Calu3 (cell line): ENCODE measurements around the gene CLEC4D. TPM values are rescaled to one million over a fixed set of nuclear protein-coding genes. Genes with fewer than 3 reads are reported as not detected.
"Not testable (repeated sequence)": the region's sequence is repeated elsewhere in the genome, so short reads cannot be mapped to it uniquely, and the experiment has no call there.

Source experiments
- BruUV-seq: library from RNA; stranded (reverse); fragments of 400-500 nt; replicated peaks from 2 replicates; lab custom pipeline; 2021; lab: Mats Ljungman, UMichigan
- CTCF ChIA-PET: fragments of 300-600 bp; sonication (Branson Sonifier 250); formaldehyde crosslinking; loops from one replicate; lab custom pipeline; 2022; ENCODE audit warnings: antibody characterized with exemption; lab: Charles Lee
- DNase-seq: peaks from one replicate; pipeline ENCODE4 v3.0.0; 2022
- H3K27ac Mint-ChIP-seq: one replicate; pipeline ENCODE4 v1.8.0; 2022; ENCODE audit warnings: mixed read lengths; ENCODE audit not compliant: unreplicated experiment
- H3K27me3 Mint-ChIP-seq: one replicate; pipeline ENCODE4 v1.8.0; 2022; ENCODE audit warnings: mixed read lengths; ENCODE audit not compliant: unreplicated experiment
- H3K36me3 Mint-ChIP-seq: one replicate; pipeline ENCODE4 v1.8.0; 2022; ENCODE audit warnings: mild to moderate bottlenecking, moderate library complexity, mixed read lengths; ENCODE audit not compliant: insufficient read depth, unreplicated experiment
- H3K4me1 Mint-ChIP-seq: one replicate; pipeline ENCODE4 v1.8.0; 2022; ENCODE audit warnings: mild to moderate bottlenecking, low read depth, mixed read lengths; ENCODE audit not compliant: unreplicated experiment
- H3K4me3 Mint-ChIP-seq: one replicate; pipeline ENCODE4 v1.8.0; 2022; ENCODE audit warnings: mild to moderate bottlenecking, low read depth, moderate library complexity, mixed read lengths; ENCODE audit not compliant: unreplicated experiment
- H3K9me3 Mint-ChIP-seq: one replicate; pipeline ENCODE4 v1.8.0; 2022; ENCODE audit warnings: low read depth, mixed read lengths; ENCODE audit not compliant: unreplicated experiment
- CTCF ChIP-seq: fragments of 200-600 bp; IDR thresholded peaks from one replicate; pipeline ENCODE4 v1.8.0; 2022; ENCODE audit warnings: antibody characterized with exemption; ENCODE audit not compliant: unreplicated experiment
- intact Hi-C: fragments of 100-400 bp; cut with micrococcal nuclease; formaldehyde crosslinking; loops from one replicate; pipeline ENCODE4 v1.10.0; 2022; ENCODE audit not compliant: unreplicated experiment
- total RNA-seq: library from RNA; stranded (reverse); gene quantifications from 2 replicates; pipeline ENCODE4 v1.2.3, GENCODE V29; 2022

CLEC4D gene
- total RNA-seq, 1 experiment from 2014 or later: not detected

- no peaks in the 10 kb centered on the region for H3K9me3 Mint-ChIP-seq
- no peak for DNase-seq
- no peak overlapping the region for H3K27ac Mint-ChIP-seq
- BruUV-seq: no TSS peak
- H3K4me3 Mint-ChIP-seq: no peak overlapping the region
- no peak for TF ChIP-seq CTCF
- intact Hi-C loops: no loop called here
- no peaks in the 10 kb centered on the region for H3K36me3 Mint-ChIP-seq
- peaks cover 28% of the 10 kb centered on the region for H3K27me3 Mint-ChIP-seq
- no peaks in the 10 kb centered on the region for H3K4me1 Mint-ChIP-seq
- CTCF ChIA-PET: no interaction called here
These were observed 4.7 kb downstream of the CLEC4D start for GRCh38 chr12:8517971-8518370.

DNA sequence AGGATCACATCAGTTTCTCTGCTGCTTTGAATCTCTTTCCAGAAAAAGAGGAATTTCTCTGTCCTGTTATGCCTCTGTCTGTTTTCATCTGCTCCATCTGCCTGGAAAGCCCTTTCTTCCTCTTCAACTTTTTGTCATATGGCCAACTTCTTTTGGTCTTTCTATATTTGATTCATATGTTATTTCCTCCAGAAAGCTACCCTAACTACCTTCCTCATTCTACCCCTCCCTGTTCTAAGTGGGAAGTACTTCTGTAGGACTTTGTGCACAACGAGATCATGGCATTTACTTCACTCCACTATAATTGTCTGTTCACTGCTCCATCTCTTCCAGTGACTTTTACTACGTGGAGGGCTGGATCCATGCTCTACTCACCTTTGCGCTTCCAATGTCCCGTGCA is 5.9 kb downstream of the CLEC4D start:
- no peaks in the 10 kb centered on the region for H3K4me1 Mint-ChIP-seq
- DNase-seq: no peak
- no peaks in the 10 kb centered on the region for H3K36me3 Mint-ChIP-seq
- no peaks in the 10 kb centered on the region for H3K9me3 Mint-ChIP-seq
- no TSS peak for BruUV-seq
- intact Hi-C loops: no loop called here
- H3K27me3 Mint-ChIP-seq: peaks cover 28% of the 10 kb centered on the region
- no peak overlapping the region for H3K27ac Mint-ChIP-seq
- CTCF ChIA-PET: no interaction called here
- no peak for TF ChIP-seq CTCF
- H3K4me3 Mint-ChIP-seq: no peak overlapping the region

DNA sequence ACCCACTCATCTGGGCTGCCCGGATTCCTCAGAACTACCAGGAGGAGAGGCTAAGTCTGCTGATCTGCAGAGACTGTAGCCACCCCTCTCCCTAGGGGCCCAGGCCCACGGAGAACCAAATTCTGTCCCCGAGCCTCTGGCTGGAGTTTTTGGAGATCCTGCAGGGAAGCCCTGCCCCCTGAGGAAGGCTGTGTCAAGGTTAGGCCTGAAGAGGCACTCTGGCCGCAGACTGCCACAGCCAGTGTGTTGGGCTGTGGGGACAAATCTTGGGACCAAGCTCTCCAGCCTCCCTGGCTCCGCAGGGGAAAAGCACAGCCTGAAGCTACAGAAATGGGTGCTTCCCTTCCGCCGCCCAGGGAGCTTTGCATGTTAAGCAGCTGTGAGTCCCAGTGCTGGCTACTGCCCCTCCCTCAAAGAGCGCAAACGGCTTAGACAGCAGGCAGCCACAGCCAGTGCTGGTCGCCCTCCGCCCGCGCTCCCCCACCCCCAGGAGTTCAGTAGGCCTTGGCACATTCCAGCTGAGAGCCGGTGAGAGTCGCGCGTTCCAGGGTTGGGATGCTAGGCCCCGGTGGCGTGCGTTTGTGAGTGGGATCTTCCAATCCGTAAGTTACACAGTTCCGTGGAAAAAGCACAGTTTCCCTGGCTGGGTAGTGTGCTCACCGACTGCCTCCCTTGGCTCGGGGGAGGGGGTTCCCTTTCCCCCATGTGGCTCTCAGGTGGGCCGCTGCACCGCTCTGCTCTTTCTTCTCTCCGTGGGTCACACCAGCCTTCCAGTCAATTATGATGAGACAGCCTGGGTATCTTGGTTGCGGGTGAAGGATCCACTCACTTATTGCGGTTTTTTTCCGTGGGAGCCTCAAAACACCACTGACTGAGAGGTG is 14.2 kb downstream of the CLEC4D start:
- peaks cover 3% of the 10 kb centered on the region for H3K9me3 Mint-ChIP-seq
- H3K4me3 Mint-ChIP-seq: no peak overlapping the region
- intact Hi-C loops: no loop called here
- H3K4me1 Mint-ChIP-seq: no peaks in the 10 kb centered on the region
- CTCF ChIA-PET: no interaction called here
- TF ChIP-seq CTCF: no peak
- H3K27ac Mint-ChIP-seq: no peak overlapping the region
- BruUV-seq: no TSS peak
- H3K36me3 Mint-ChIP-seq: no peaks in the 10 kb centered on the region
- peaks cover 60% of the 10 kb centered on the region for H3K27me3 Mint-ChIP-seq
- no peak for DNase-seq

GRCh38 chr12:8532045-8532444 is 18.7 kb downstream of the CLEC4D start:
- DNase-seq: no peak
- Mint-ChIP-seq H3K9me3 (no peaks in the 10 kb centered on the region), H3K4me1 (no peaks in the 10 kb centered on the region), H3K4me3 (no peak overlapping the region), H3K36me3 (no peaks in the 10 kb centered on the region), H3K27ac (no peak overlapping the region), H3K27me3 (peaks cover 42% of the 10 kb centered on the region)
- intact Hi-C loops: no loop called here
- no TSS peak for BruUV-seq
- CTCF ChIA-PET: no interaction called here
- no peak for TF ChIP-seq CTCF

- DNase-seq: peak; percentile 8
- CTCF ChIA-PET: not testable (repeated sequence)
- H3K27me3 Mint-ChIP-seq: peaks cover 39% of the 10 kb centered on the region
These were observed 24.5 kb downstream of the CLEC4D start for GRCh38 chr12:8537820-8538219.

DNA sequence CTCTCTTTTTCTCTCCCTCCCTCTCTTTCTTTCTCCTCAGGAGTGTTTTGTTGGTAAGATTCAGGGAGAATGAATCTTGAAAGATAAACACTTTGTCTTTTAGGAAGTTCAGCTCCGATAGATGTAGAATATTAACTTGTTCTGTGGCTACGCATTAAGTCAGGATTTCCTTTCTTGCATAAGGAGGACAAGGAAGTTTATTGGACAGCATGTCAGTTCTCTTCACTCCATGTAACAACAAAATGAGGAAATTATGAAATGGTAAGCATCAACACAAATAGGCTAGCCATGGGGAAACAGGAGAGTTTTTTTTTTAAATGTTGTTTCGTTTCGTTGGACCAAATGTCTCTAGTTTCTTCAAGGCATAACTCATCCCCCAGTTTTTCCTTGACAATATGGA is 27.5 kb downstream of the CLEC4D start, which contains the start of gene CLEC4E:
CLEC4E (minus strand) TSS at position 75 of the 400 bp plus-strand sequence. CDS start 108 bp downstream, outside the sequence.
- intact Hi-C loops: loop anchor here (5.0 to 10.0 kb wide), 2 partner anchors 354 to 506 kb away; no protein-coding TSS in a partner anchor
- H3K4me3 Mint-ChIP-seq, H3K9me3 Mint-ChIP-seq, BruUV-seq, H3K27ac Mint-ChIP-seq, H3K36me3 Mint-ChIP-seq, DNase-seq, H3K4me1 Mint-ChIP-seq: not testable (repeated sequence)
- H3K27me3 Mint-ChIP-seq: peaks cover 16% of the 10 kb centered on the region
- CTCF ChIA-PET: interaction anchor here (0.7 to 1.1 kb wide), 4 partner anchors 13 to 68 kb away, joined by 3 to 6 read pairs (median 3); no protein-coding TSS in a partner anchor

More at GRCh38 chr12:8537820-8538219, 24.5 kb downstream of the CLEC4D start:
- H3K27ac Mint-ChIP-seq, BruUV-seq, intact Hi-C loops, H3K4me3 Mint-ChIP-seq, H3K9me3 Mint-ChIP-seq, H3K36me3 Mint-ChIP-seq, H3K4me1 Mint-ChIP-seq: not testable (repeated sequence)
